A549 treated with Hydrocortisone at 1 μM for 4 hours (cell line): ENCODE measurements around the gene CEP41. TPM values are rescaled to one million over a fixed set of nuclear protein-coding genes. Genes with fewer than 3 reads are reported as not detected.

ENCODE experiments used
- total RNA-seq: library from RNA; stranded (reverse); fragments of 200-300 nt; extraction: Qiagen RNA extraction; gene quantifications from 5 replicates; pipeline ENCODE4 v1.2.3, GENCODE V29; 2022

Gene CEP41, protein sequence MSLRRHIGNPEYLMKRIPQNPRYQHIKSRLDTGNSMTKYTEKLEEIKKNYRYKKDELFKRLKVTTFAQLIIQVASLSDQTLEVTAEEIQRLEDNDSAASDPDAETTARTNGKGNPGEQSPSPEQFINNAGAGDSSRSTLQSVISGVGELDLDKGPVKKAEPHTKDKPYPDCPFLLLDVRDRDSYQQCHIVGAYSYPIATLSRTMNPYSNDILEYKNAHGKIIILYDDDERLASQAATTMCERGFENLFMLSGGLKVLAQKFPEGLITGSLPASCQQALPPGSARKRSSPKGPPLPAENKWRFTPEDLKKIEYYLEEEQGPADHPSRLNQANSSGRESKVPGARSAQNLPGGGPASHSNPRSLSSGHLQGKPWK
- 11.8 to 13.3 TPM (median 12.6 TPM) in 5 replicates for total RNA-seq

DNA sequence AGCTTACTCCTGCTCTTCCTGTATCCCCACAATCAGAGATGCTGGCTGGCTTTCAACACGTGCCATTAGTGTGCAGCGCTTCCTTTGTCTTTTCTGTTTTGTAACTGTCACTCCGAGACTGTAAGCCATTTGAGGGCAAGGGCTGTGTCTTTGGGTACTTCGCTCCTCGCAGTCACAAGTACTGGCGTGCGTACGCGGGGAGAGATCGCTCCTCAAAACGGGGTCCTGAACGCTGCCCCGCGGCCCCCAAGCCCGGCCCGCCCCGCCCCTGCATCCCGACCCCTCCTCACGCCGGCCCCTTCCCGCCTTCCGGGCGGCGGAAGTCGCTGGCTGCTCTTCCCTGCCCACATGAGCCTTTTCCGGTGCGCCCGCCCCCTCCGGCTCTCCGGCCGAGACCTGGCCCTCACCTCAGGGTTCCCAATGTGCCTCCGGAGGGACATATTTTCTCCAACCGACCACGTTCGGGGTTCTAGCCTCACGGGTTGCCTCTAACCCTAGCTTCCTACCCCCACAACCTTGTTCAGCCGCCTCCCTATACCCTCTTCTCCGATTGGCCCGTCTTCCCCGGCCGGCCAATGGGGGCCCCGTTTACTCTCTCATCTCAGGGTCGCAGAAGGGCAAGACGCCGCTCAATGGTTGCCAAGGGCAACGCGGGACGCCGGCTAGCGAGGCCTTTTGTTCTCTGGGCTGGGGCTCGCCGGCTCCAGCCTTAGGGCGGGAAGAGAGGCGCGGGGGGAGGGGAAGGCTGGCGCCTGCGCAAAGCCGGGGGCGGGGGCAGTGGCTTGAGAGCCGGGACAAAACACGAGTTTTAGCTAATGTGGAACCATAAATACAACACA is at the start of gene CEP41:
TSS of gene CEP41 (minus strand) at position 490 of the 839 bp plus-strand sequence. CDS start at position 440, 50 bp downstream.

DNA sequence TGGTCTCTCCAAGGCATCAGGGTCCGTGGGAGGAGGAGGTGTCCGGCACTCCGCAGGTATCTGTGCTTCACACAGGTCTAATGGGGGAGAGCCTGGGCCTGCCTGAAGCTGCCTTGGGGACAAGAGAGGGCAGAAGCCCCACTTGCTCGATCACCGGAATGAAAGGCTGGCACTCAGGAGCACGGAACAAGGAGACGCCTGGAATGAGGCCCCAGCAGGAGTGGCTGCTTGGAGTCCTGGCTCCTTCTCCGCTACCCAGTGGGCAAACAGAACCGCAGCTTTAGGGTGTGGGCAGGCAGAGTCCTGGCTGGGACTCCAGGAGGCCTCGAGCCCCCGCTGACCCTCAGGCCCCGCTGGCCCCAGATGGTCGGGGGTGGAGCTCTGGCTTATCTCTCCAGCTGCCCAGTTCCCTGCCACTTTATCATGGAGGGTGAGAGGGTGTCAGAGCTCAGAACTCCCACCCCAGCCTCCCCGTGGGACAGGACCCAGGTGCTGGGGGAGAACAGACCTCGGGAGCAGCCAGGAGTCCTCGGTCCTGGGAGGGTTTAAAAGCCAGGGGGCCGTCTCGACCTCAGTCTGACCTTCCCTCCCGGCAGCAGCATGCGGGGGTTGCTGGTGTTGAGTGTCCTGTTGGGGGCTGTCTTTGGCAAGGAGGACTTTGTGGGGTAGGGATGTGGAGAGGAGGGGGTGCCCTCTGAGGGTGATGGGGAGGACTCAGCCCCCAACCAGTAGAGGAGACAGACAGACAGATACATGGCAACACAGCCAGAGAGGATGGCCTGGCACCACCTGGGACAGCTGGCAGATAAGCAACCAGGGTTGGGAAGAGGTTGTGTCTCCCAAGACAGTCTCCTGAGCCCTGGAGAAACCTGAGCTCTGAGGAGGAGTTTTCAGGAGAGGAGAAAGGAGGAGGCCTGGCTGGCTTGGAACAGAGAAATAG is 60.6 kb downstream of the CEP41 start, which contains the start of gene CPA1:
TSS of gene CPA1 (plus strand) at position 574 of the 940 bp plus-strand sequence. CDS start at position 601, 27 bp downstream.

DNA sequence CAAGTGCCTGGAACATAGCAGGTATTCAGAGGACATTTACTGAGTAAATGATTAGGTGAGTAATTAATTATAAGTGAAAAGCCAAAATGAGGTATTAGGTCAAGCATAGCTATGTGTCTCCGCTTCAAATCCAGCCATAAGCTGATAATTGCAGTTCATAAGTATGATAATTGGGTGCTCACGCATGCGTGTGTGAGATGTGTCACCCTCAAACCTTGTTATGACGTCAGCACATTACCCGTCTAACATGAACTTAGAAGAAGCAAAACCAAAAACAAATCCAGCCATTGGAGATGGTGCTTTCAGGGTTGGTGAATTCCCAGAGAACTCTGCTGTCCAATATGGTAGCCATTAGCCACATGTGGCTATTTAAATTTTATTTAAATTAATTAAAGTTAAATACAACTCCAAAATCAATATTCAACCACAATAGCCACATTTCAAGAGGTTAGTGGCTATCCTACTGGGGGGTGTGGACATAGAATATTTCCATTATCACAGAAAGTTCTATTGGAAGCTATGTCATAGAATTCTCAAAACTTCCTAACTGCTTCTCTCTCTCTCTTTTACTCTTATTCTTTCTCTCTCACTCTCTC is 96.4 kb downstream of the CEP41 start, which contains the start of gene CPA5:
TSS of gene CPA5 (plus strand) at position 546 of the 596 bp plus-strand sequence. CDS start 1,670 bp downstream, outside the sequence.

Other genes with a start within 250 kb of the CEP41 start
- 11.2 to 18.8 TPM (median 13.7 TPM) in 5 replicates for gene TMEM209, start 235.6 kb downstream of the CEP41 start, total RNA-seq
- gene SSMEM1, start 233.2 kb downstream of the CEP41 start, total RNA-seq, result not detected in 5 replicates
- 0.08 to 0.30 TPM (median 0.16 TPM) in 3 of 5 replicates, not detected in the others for gene CPA2, start 174.2 kb downstream of the CEP41 start, total RNA-seq
- 3.1 to 8.4 TPM (median 4.1 TPM) in 5 replicates for gene CPA4, start 147.9 kb downstream of the CEP41 start, total RNA-seq
- gene CPA5, start 96.2 kb downstream of the CEP41 start, total RNA-seq, result not detected in 5 replicates
- gene CPA1, start 60.5 kb downstream of the CEP41 start, total RNA-seq, result not detected in 5 replicates
- 31.0 to 40.3 TPM (median 36.3 TPM) in 5 replicates for gene MEST, start 51.1 kb upstream of the CEP41 start, total RNA-seq
- gene COPG2, start 227.7 kb upstream of the CEP41 start, total RNA-seq, result 12.1 to 17.4 TPM (median 13.9 TPM) in 5 replicates
- gene TSGA13, start 245.5 kb upstream of the CEP41 start, total RNA-seq, result not detected in 5 replicates